GM23248 (cell line): ENCODE results near the gene TNFAIP8L1. TPM values are rescaled to one million over a fixed set of nuclear protein-coding genes. Genes with fewer than 3 reads are reported as not detected.

Source experiments
- DNase-seq: peaks from one replicate; pipeline ENCODE4 v3.0.0-alpha.2; 2015
- H2AFZ ChIP-seq: fragments of 200-600 bp; sonication (generic); 2 replicates; pipeline ENCODE4 v1.6.1; 2016; ENCODE audit warnings: antibody characterized with exemption
- H3F3A ChIP-seq: fragments of 200-600 bp; sonication (generic); 2 replicates; pipeline ENCODE4 v1.6.1; 2016; ENCODE audit warnings: mild to moderate bottlenecking, antibody characterized with exemption, mixed run types; ENCODE audit not compliant: insufficient read depth
- H3K27ac ChIP-seq: fragments of 200-600 bp; sonication (generic); 2 replicates; pipeline ENCODE4 v1.5.1; 2016; ENCODE audit warnings: mild to moderate bottlenecking
- H3K27me3 ChIP-seq: fragments of 200-600 bp; sonication (generic); replicated peaks from 2 replicates; pipeline ENCODE4 v1.6.1; 2016; ENCODE audit warnings: mild to moderate bottlenecking; ENCODE audit not compliant: insufficient read depth
- H3K36me3 ChIP-seq: fragments of 200-600 bp; sonication (generic); 2 replicates; pipeline ENCODE4 v1.6.1; 2016; ENCODE audit warnings: low read depth, mild to moderate bottlenecking
- H3K4me1 ChIP-seq: fragments of 200-600 bp; sonication (generic); 2 replicates; pipeline ENCODE4 v1.6.1; 2016; ENCODE audit warnings: mild to moderate bottlenecking; ENCODE audit not compliant: insufficient read depth
- H3K4me2 ChIP-seq: fragments of 200-600 bp; sonication (generic); one replicate; pipeline ENCODE4 v1.6.1; 2016; ENCODE audit warnings: mild to moderate bottlenecking; ENCODE audit not compliant: unreplicated experiment
- H3K4me3 ChIP-seq: fragments of 200-600 bp; sonication (generic); 2 replicates; pipeline ENCODE4 v1.5.1; 2016; ENCODE audit warnings: mild to moderate bottlenecking
- H3K79me2 ChIP-seq: fragments of 200-600 bp; sonication (generic); 2 replicates; pipeline ENCODE4 v1.6.1; 2016; ENCODE audit warnings: mild to moderate bottlenecking; ENCODE audit not compliant: insufficient read depth
- H3K9ac ChIP-seq: fragments of 200-600 bp; sonication (generic); 2 replicates; pipeline ENCODE4 v1.6.1; 2016; ENCODE audit warnings: mild to moderate bottlenecking
- H3K9me2 ChIP-seq: fragments of 200-600 bp; sonication (generic); 2 replicates; pipeline ENCODE4 v1.6.1; 2016; ENCODE audit warnings: mixed run types, mild to moderate bottlenecking, moderate library complexity; ENCODE audit not compliant: insufficient read depth
- H3K9me3 ChIP-seq: fragments of 200-600 bp; sonication (generic); one replicate; pipeline ENCODE4 v1.6.1; 2017; ENCODE audit warnings: low read depth
- H4K20me1 ChIP-seq: fragments of 200-600 bp; sonication (generic); 2 replicates; pipeline ENCODE4 v1.6.0; 2016; ENCODE audit not compliant: insufficient read depth
- EZH2 ChIP-seq: fragments of 200-600 bp; sonication (generic); IDR thresholded peaks from 2 replicates; pipeline ENCODE4 v1.6.1; 2018; ENCODE audit warnings: antibody characterized with exemption, mild to moderate bottlenecking; ENCODE audit not compliant: insufficient read depth, poor library complexity, severe bottlenecking
- EZH2phosphoT487 ChIP-seq: fragments of 200-600 bp; sonication (generic); IDR thresholded peaks from 2 replicates; pipeline ENCODE4 v1.6.1; 2018; ENCODE audit warnings: antibody characterized with exemption, moderate library complexity, mild to moderate bottlenecking, low read depth; ENCODE audit not compliant: insufficient read depth
- WGBS, 2 experiments: methylation state at CpG; one replicate each; pipeline ENCODE4 v1.1.6; 2015 to 2017; ENCODE audit warnings: low lambda C conversion rate in 2 of 2, low coverage in 1 of 2; ENCODE audit errors: missing lambda C conversion rate in 2 of 2; 5-methylcytosine and 5-hydroxymethylcytosine counted together
- in situ Hi-C: fragments of 300-500 bp; cut with MboI; formaldehyde crosslinking; loops from 2 replicates; pipeline ENCODE4 v1.15.0; 2020
- polyA plus RNA-seq: library from polyadenylated mRNA; unstranded; fragments of >200 nt; fragmentation: Nextera tagmentation; extraction: Ambion mirVana; gene quantifications from 2 replicates; pipeline ENCODE4 v1.2.1, GENCODE V29; 2016
- total RNA-seq: library from RNA; depleted of rRNA; stranded (reverse); fragments of >200 nt; shearing (Covaris generic); gene quantifications from 2 replicates; pipeline ENCODE4 v1.2.3, GENCODE V29; 2014

TNFAIP8L1 gene
- total and polyA plus RNA-seq, 2 experiments from 2014 or later = 0.86 to 2.0 TPM

DNA sequence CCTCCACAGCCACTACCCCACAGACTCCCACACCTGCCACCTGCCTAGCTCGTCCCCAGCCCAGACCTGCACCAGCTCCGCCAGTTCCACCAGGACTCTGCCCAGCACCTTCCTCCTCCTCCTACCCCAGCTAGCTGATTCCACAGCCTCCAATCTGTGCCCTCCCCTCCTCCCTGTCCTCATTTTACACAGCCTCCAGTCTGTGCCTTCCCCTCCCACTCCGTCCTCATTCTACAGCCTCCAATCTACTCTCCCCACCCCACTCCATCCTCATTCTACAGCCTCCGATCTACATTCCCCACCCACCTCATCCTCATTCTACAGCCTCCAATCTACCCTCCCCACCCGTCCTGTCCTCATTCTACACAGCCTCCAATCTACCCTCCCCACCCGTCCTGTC, 23.5 kb downstream of the TNFAIP8L1 start:
- WGBS, 2 experiments = 92 to 100% methylated on average over 4 to 6 of the region's 6 CpGs
- H2AFZ ChIP-seq = no peak overlapping the region
- in situ Hi-C loops = no loop called here
- H4K20me1 ChIP-seq = no peaks in the 10 kb centered on the region
- H3F3A ChIP-seq = no peaks in the 10 kb centered on the region
- no peak overlapping the region for H3K4me2 ChIP-seq
- no peaks in the 10 kb centered on the region for H3K9me3 ChIP-seq
- H3K4me1 ChIP-seq = no peaks in the 10 kb centered on the region
- no peak for DNase-seq
- H3K9me2 ChIP-seq = no peaks in the 10 kb centered on the region
- H3K4me3 ChIP-seq = no peak overlapping the region
- H3K79me2 ChIP-seq = peaks cover 36% of the 10 kb centered on the region
- no peak overlapping the region for H3K27ac ChIP-seq
- peaks cover 35% of the 10 kb centered on the region for H3K36me3 ChIP-seq
- no peak overlapping the region for H3K9ac ChIP-seq
- TF ChIP-seq EZH2 (no peak), EZH2phosphoT487 (no peak)
- H3K27me3 ChIP-seq = no peaks in the 10 kb centered on the region

DNA sequence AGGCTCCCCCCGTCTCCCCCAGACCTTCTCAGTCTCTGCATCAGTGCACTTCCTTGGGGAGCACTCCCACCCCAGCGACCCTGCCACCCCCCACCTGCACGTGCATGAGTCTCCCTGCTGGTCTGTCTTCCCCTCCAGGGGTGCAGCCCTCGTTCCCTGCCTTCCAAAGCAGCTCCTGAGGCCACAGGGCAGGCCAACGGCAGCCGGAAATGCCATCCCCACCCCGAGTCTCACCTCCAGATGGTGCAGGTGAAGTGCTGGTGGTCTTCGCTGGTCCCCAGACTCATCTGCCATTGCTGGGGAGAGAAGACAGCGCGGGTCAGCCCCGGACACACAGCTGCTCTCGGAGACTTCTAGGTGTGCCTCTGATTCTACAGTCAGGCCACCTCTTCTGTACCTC, 25.3 kb downstream of the TNFAIP8L1 start:
- Histone ChIP-seq H3K27ac (no peak overlapping the region), H3F3A (no peaks in the 10 kb centered on the region), H3K9me2 (no peaks in the 10 kb centered on the region), H3K9me3 (no peaks in the 10 kb centered on the region), H3K9ac (no peak overlapping the region), H3K79me2 (peaks cover 55% of the 10 kb centered on the region), H3K36me3 (peaks cover 31% of the 10 kb centered on the region), H3K27me3 (no peaks in the 10 kb centered on the region), H3K4me3 (no peak overlapping the region), H2AFZ (no peak overlapping the region), H3K4me2 (no peak overlapping the region), H3K4me1 (peaks cover 8% of the 10 kb centered on the region; the same call in 1 of the 2 replicates), H4K20me1 (no peaks in the 10 kb centered on the region)
- in situ Hi-C loops = no loop called here
- WGBS, 2 experiments = 90% methylated on average over 12 of the region's 12 CpGs
- DNase-seq = no peak
- TF ChIP-seq EZH2phosphoT487 (no peak), EZH2 (no peak)

DNA sequence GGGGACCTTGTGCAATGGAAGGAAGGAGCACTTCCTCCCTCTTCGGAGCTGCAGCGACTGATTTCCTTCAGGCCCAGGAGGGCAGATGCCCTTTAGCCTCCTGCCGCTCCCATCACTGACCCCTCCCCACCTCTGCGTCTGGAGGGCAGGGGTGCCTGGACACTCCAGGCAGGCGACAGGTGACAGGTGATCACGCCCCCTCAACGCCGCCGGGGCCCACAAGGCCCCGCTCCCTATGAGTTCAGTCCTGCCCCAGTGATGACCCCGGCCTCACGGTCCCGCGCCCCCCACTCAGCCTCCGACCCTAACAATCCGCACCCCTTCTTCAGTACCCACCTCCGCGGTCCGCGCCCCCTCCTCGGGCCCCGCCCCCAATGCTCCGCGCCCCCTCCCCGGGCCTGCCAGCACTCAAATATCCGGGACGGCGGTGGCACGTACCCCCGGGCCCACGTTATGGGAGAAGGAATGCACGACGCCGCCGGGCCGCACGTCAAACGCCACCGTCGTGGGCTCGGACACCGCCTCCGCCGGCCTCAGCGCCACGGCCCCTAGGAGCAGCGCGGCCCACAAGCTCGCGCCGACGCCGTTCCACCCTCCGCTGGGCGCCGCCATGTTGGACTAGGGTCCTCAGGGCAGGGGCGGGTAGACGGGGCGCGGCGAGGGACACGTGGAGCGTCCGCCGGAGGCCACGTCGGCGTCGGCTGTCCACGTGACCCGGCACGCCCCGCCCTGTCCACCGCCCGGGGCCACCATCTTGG, 30.6 kb downstream of the TNFAIP8L1 start, which contains the start of gene MYDGF:
TSS of gene MYDGF (minus strand) at position 620 of the 758 bp plus-strand sequence. CDS start at position 612, 8 bp downstream.
- Histone ChIP-seq H3K4me2 (peak within 1 kb of the TSS; percentile 88), H4K20me1 (no peaks in the 10 kb centered on the region), H3K79me2 (peaks cover 47% of the 10 kb centered on the region), H3K9ac (peak within 1 kb of the TSS; percentile 99), H3K27me3 (no peaks in the 10 kb centered on the region), H3K9me2 (no peaks in the 10 kb centered on the region), H3K27ac (peak within 1 kb of the TSS; percentile 79), H3K36me3 (peaks cover 17% of the 10 kb centered on the region), H3K9me3 (no peaks in the 10 kb centered on the region), H3K4me1 (peaks cover 8% of the 10 kb centered on the region; the same call in 1 of the 2 replicates), H3F3A (peaks cover 11% of the 10 kb centered on the region), H2AFZ (peak within 1 kb of the TSS; percentile 74), H3K4me3 (peak within 1 kb of the TSS; percentile 94)
- 1% methylated on average over 23 to 75 of the region's 75 CpGs for WGBS, 2 experiments
- peak; percentile 97 for DNase-seq
- in situ Hi-C loops = no loop called here
- TF ChIP-seq EZH2phosphoT487 = no peak

GRCh38 chr19:4671185-4671851, 32.0 kb downstream of the TNFAIP8L1 start:
- Histone ChIP-seq H4K20me1 (no peaks in the 10 kb centered on the region), H3K9ac (no peak overlapping the region), H3K27ac (no peak overlapping the region), H3K79me2 (peaks cover 36% of the 10 kb centered on the region), H3K27me3 (no peaks in the 10 kb centered on the region), H3K36me3 (peaks cover 17% of the 10 kb centered on the region), H3K4me2 (no peak overlapping the region), H3K4me1 (peaks cover 8% of the 10 kb centered on the region; the same call in 1 of the 2 replicates), H2AFZ (0 out of 2 replicates have a peak overlapping the region, but pooled peaks have one; percentile 31), H3F3A (peaks cover 11% of the 10 kb centered on the region), H3K9me3 (no peaks in the 10 kb centered on the region), H3K4me3 (no peak overlapping the region), H3K9me2 (no peaks in the 10 kb centered on the region)
- in situ Hi-C loops = no loop called here
- no peak for DNase-seq
- TF ChIP-seq EZH2 = no peak
- no peak for TF ChIP-seq EZH2phosphoT487
- WGBS, 2 experiments = 66 to 69% methylated on average over 10 of the region's 10 CpGs
